H1 (cell line): Measurements from ENCODE around the gene FHL2.

Source experiments
- EZH2 ChIP-seq: fragments of 200-600 bp; sonication (generic); IDR thresholded peaks from 2 replicates; pipeline ENCODE4 v1.7.1; 2012; ENCODE audit warnings: low read depth, mild to moderate bottlenecking, moderate library complexity, low read length, inconsistent platforms; ENCODE audit not compliant: severe bottlenecking
- FOSL1 ChIP-seq: IDR thresholded peaks from 2 replicates; pipeline ENCODE4 v1.6.1; 2011; ENCODE audit warnings: mild to moderate bottlenecking, low read depth, low read length, moderate library complexity; ENCODE audit not compliant: insufficient read depth
- JUN ChIP-seq: IDR thresholded peaks from 2 replicates; pipeline ENCODE4 v1.6.1; 2011; ENCODE audit warnings: low read depth, mild to moderate bottlenecking, improper control_type of control experiment, low read length
- POLR2A ChIP-seq, 2 experiments: IDR thresholded peaks; 1 replicate in 1 of 2; 2 replicates in 1 of 2; pipeline ENCODE4 v1.6.1; 2011; ENCODE audit warnings: low read depth in 2 of 2, low read length in 2 of 2, mild to moderate bottlenecking in 2 of 2; ENCODE audit errors: control extremely low read depth in 1 of 2
- TF ChIP-seq, protein P1 (sequence below), 3 experiments: IDR thresholded peaks; 1 replicate in 2 of 3; 2 replicates in 1 of 3; pipeline versions ENCODE4 v1.5.1 to v1.6.1; 2011; ENCODE audit warnings: low read length in 3 of 3, mild to moderate bottlenecking in 3 of 3, inconsistent platforms in 2 of 3, low read depth in 1 of 3, moderate library complexity in 1 of 3; ENCODE audit not compliant: insufficient read depth in 1 of 3; ENCODE audit errors: control extremely low read depth in 1 of 3

DNA sequence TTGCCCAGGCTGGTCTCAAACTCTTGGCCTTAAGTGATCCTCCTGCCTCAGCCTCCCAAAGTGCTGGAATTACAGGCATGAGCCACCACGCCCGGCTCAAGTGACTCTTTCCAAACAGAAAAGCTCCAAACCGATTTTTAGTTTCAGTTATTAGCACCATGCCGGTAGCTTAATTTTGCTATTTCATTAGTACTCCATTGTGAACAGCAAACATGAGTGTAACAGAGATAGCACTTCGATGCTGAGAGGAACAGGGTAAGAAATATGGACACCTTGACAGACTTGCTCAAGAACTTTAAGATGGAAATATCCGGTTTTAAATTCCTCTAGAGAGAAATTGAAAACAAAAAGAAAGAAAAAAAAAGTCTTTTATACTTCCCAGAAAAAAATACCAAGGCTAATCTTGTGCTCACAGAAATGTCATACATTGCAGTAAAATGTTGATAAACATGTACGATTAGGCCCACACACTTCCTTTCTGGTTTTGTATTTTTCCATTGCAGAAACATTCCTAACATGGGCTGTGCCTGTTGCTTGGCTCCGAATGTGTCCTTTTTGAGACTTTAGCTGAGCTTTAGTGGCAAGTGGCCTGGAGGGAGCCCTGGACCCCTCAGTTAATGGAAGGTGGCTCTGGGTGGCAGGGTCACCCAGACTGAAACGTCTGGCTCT lies 18.3 kb downstream of the FHL2 start:
- TF ChIP-seq, protein P1, sequence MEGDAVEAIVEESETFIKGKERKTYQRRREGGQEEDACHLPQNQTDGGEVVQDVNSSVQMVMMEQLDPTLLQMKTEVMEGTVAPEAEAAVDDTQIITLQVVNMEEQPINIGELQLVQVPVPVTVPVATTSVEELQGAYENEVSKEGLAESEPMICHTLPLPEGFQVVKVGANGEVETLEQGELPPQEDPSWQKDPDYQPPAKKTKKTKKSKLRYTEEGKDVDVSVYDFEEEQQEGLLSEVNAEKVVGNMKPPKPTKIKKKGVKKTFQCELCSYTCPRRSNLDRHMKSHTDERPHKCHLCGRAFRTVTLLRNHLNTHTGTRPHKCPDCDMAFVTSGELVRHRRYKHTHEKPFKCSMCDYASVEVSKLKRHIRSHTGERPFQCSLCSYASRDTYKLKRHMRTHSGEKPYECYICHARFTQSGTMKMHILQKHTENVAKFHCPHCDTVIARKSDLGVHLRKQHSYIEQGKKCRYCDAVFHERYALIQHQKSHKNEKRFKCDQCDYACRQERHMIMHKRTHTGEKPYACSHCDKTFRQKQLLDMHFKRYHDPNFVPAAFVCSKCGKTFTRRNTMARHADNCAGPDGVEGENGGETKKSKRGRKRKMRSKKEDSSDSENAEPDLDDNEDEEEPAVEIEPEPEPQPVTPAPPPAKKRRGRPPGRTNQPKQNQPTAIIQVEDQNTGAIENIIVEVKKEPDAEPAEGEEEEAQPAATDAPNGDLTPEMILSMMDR (IDR thresholded peaks at IDR 0.05; ENCODE audit: control extremely low read depth in 1 of 3, insufficient read depth in 1 of 3, low read depth in 1 of 3, low read length in 3 of 3): no peak
- TF ChIP-seq JUN (no peak), EZH2 (no peak), POLR2A (IDR thresholded peaks at IDR 0.05; ENCODE audit: control extremely low read depth in 1 of 2, low read depth in 2 of 2, low read length in 2 of 2) (no peak; a peak in 1 of 3 replicates), FOSL1 (no peak)
